Activated naive CD8-positive, alpha-beta T cell treated with anti-CD3 and anti-CD28 coated beads for 36 hours (primary cell): Measurements from ENCODE around the gene AOPEP. TPM values are rescaled to one million over a fixed set of nuclear protein-coding genes. Genes with fewer than 3 reads are reported as not detected.

Source experiments
- DNase-seq: peaks from one replicate; pipeline ENCODE4 v3.0.0; 2021
- H3K27ac Mint-ChIP-seq: one replicate; pipeline ENCODE4 v1.8.0; 2022; ENCODE audit warnings: mild to moderate bottlenecking, moderate library complexity, mixed read lengths
- H3K27me3 Mint-ChIP-seq: one replicate; pipeline ENCODE4 v1.8.0; 2022; ENCODE audit warnings: mild to moderate bottlenecking, mixed read lengths
- H3K36me3 Mint-ChIP-seq: one replicate; pipeline ENCODE4 v1.8.0; 2021; ENCODE audit warnings: mild to moderate bottlenecking, mixed read lengths
- H3K4me1 Mint-ChIP-seq: one replicate; pipeline ENCODE4 v1.8.0; 2021; ENCODE audit warnings: mixed read lengths
- H3K4me3 Mint-ChIP-seq: one replicate; pipeline ENCODE4 v1.8.0; 2022; ENCODE audit warnings: mild to moderate bottlenecking, moderate library complexity, mixed read lengths
- H3K9me3 Mint-ChIP-seq: one replicate; pipeline ENCODE4 v1.8.0; 2022; ENCODE audit warnings: mixed read lengths
- total RNA-seq, 2 experiments: library from RNA; stranded (reverse); gene quantifications; one replicate each; pipeline ENCODE4 v1.2.3, GENCODE V29; 2021

AOPEP gene
- total RNA-seq, 2 experiments from 2014 or later: 5.0 to 6.8 TPM

GRCh38 chr9:95089257-95090022 lies 362.9 kb downstream of the AOPEP start:
- Mint-ChIP-seq H3K36me3 (no peaks in the 10 kb centered on the region), H3K4me3 (no peak overlapping the region), H3K27ac (no peak overlapping the region), H3K9me3 (no peaks in the 10 kb centered on the region), H3K27me3 (no peaks in the 10 kb centered on the region), H3K4me1 (peaks cover 11% of the 10 kb centered on the region)
- no peak for DNase-seq

GRCh38 chr9:95090023-95090791 lies 363.7 kb downstream of the AOPEP start:
- no peak overlapping the region for H3K4me3 Mint-ChIP-seq
- peaks cover 11% of the 10 kb centered on the region for H3K4me1 Mint-ChIP-seq
- no peaks in the 10 kb centered on the region for H3K9me3 Mint-ChIP-seq

GRCh38 chr9:95090871-95091577 lies 364.5 kb downstream of the AOPEP start:
- H3K27me3 Mint-ChIP-seq: no peaks in the 10 kb centered on the region
- DNase-seq: no peak
- H3K27ac Mint-ChIP-seq: no peak overlapping the region

More at GRCh38 chr9:95090023-95090791, 363.7 kb downstream of the AOPEP start:
- Mint-ChIP-seq H3K36me3 (no peaks in the 10 kb centered on the region), H3K27me3 (no peaks in the 10 kb centered on the region), H3K27ac (no peak overlapping the region)
- no peak for DNase-seq

GRCh38 chr9:95091601-95092261 lies 365.2 kb downstream of the AOPEP start:
- no peaks in the 10 kb centered on the region for H3K27me3 Mint-ChIP-seq
- H3K4me1 Mint-ChIP-seq: peaks cover 11% of the 10 kb centered on the region
- no peaks in the 10 kb centered on the region for H3K9me3 Mint-ChIP-seq
- DNase-seq: no peak
- H3K36me3 Mint-ChIP-seq: no peaks in the 10 kb centered on the region
- H3K4me3 Mint-ChIP-seq: no peak overlapping the region
- no peak overlapping the region for H3K27ac Mint-ChIP-seq

More at GRCh38 chr9:95090871-95091577, 364.5 kb downstream of the AOPEP start:
- no peaks in the 10 kb centered on the region for H3K9me3 Mint-ChIP-seq
- no peaks in the 10 kb centered on the region for H3K36me3 Mint-ChIP-seq
- H3K4me1 Mint-ChIP-seq: peaks cover 11% of the 10 kb centered on the region
- no peak overlapping the region for H3K4me3 Mint-ChIP-seq

- no peaks in the 10 kb centered on the region for H3K27me3 Mint-ChIP-seq
- no peaks in the 10 kb centered on the region for H3K9me3 Mint-ChIP-seq
- H3K27ac Mint-ChIP-seq: no peak overlapping the region
- no peak overlapping the region for H3K4me3 Mint-ChIP-seq
- H3K4me1 Mint-ChIP-seq: peaks cover 11% of the 10 kb centered on the region
- no peaks in the 10 kb centered on the region for H3K36me3 Mint-ChIP-seq
- no peak for DNase-seq
These were observed 366.0 kb downstream of the AOPEP start for GRCh38 chr9:95092262-95093072.

GRCh38 chr9:95093586-95093985 lies 367.1 kb downstream of the AOPEP start:
- DNase-seq: no peak
- no peaks in the 10 kb centered on the region for H3K27me3 Mint-ChIP-seq
- H3K4me1 Mint-ChIP-seq: peaks cover 11% of the 10 kb centered on the region
- no peaks in the 10 kb centered on the region for H3K36me3 Mint-ChIP-seq
- no peak overlapping the region for H3K27ac Mint-ChIP-seq
- no peak overlapping the region for H3K4me3 Mint-ChIP-seq
- no peaks in the 10 kb centered on the region for H3K9me3 Mint-ChIP-seq

GRCh38 chr9:95094002-95094401 lies 367.5 kb downstream of the AOPEP start:
- H3K36me3 Mint-ChIP-seq: no peaks in the 10 kb centered on the region
- no peak overlapping the region for H3K27ac Mint-ChIP-seq
- DNase-seq: no peak
- no peaks in the 10 kb centered on the region for H3K9me3 Mint-ChIP-seq
- H3K4me3 Mint-ChIP-seq: no peak overlapping the region
- peaks cover 11% of the 10 kb centered on the region for H3K4me1 Mint-ChIP-seq
- H3K27me3 Mint-ChIP-seq: no peaks in the 10 kb centered on the region

GRCh38 chr9:95095641-95096355 lies 369.3 kb downstream of the AOPEP start:
- H3K4me1 Mint-ChIP-seq: peaks cover 11% of the 10 kb centered on the region
- DNase-seq: no peak
- H3K9me3 Mint-ChIP-seq: no peaks in the 10 kb centered on the region
- H3K4me3 Mint-ChIP-seq: no peak overlapping the region
- H3K27ac Mint-ChIP-seq: no peak overlapping the region
- no peaks in the 10 kb centered on the region for H3K36me3 Mint-ChIP-seq
- no peaks in the 10 kb centered on the region for H3K27me3 Mint-ChIP-seq

- no peak for DNase-seq
- H3K27ac Mint-ChIP-seq: no peak overlapping the region
- H3K4me1 Mint-ChIP-seq: peaks cover 11% of the 10 kb centered on the region
- no peaks in the 10 kb centered on the region for H3K36me3 Mint-ChIP-seq
- H3K27me3 Mint-ChIP-seq: no peaks in the 10 kb centered on the region
- H3K9me3 Mint-ChIP-seq: no peaks in the 10 kb centered on the region
- no peak overlapping the region for H3K4me3 Mint-ChIP-seq
These were observed 369.9 kb downstream of the AOPEP start for GRCh38 chr9:95096381-95096780.

GRCh38 chr9:95096807-95097206 lies 370.3 kb downstream of the AOPEP start:
- no peaks in the 10 kb centered on the region for H3K36me3 Mint-ChIP-seq
- peaks cover 9% of the 10 kb centered on the region for H3K4me1 Mint-ChIP-seq
- H3K27me3 Mint-ChIP-seq: no peaks in the 10 kb centered on the region
- DNase-seq: no peak
- no peaks in the 10 kb centered on the region for H3K9me3 Mint-ChIP-seq
- H3K27ac Mint-ChIP-seq: no peak overlapping the region
- H3K4me3 Mint-ChIP-seq: no peak overlapping the region

GRCh38 chr9:95097279-95097678 lies 370.8 kb downstream of the AOPEP start:
- no peaks in the 10 kb centered on the region for H3K9me3 Mint-ChIP-seq
- peaks cover 7% of the 10 kb centered on the region for H3K4me1 Mint-ChIP-seq
- H3K27ac Mint-ChIP-seq: no peak overlapping the region
- H3K27me3 Mint-ChIP-seq: no peaks in the 10 kb centered on the region
- H3K36me3 Mint-ChIP-seq: no peaks in the 10 kb centered on the region
- no peak overlapping the region for H3K4me3 Mint-ChIP-seq
- DNase-seq: no peak

GRCh38 chr9:95098391-95098921 lies 372.0 kb downstream of the AOPEP start:
- no peak for DNase-seq
- Mint-ChIP-seq H3K27ac (no peak overlapping the region), H3K27me3 (no peaks in the 10 kb centered on the region), H3K36me3 (no peaks in the 10 kb centered on the region), H3K4me1 (no peaks in the 10 kb centered on the region), H3K9me3 (no peaks in the 10 kb centered on the region), H3K4me3 (no peak overlapping the region)

- H3K27me3 Mint-ChIP-seq: no peaks in the 10 kb centered on the region
- no peaks in the 10 kb centered on the region for H3K36me3 Mint-ChIP-seq
- H3K27ac Mint-ChIP-seq: no peak overlapping the region
- DNase-seq: no peak
- H3K4me1 Mint-ChIP-seq: no peaks in the 10 kb centered on the region
- no peaks in the 10 kb centered on the region for H3K9me3 Mint-ChIP-seq
- H3K4me3 Mint-ChIP-seq: no peak overlapping the region
These were observed 373.0 kb downstream of the AOPEP start for GRCh38 chr9:95099321-95100070.
